HepG2 (cell line): Measurements from ENCODE around the gene ACSS2. TPM values are rescaled to one million over a fixed set of nuclear protein-coding genes. Genes with fewer than 3 reads are reported as not detected.

ENCODE experiments used
- ATAC-seq: fragments of 200-7000 bp; cut with Tn5 transposase; 3 replicates; pipeline ENCODE4 v1.9.1; 2020; ENCODE audit warnings: mild to moderate bottlenecking, moderate library complexity
- BruUV-seq: library from RNA; stranded (reverse); fragments of 400-500 nt; replicated peaks from 2 replicates; lab custom pipeline; 2021; lab: Mats Ljungman, UMichigan
- CTCF ChIA-PET: fragments of 300-600 bp; formaldehyde crosslinking; extraction: SDS; loops from one replicate; lab custom pipeline; 2021; ENCODE audit warnings: low total read pairs, inconsistent platforms, low intra/inter-chr PET ratio; lab: Yijun Ruan, JAX
- POLR2A ChIA-PET: fragments of 350-600 bp; sonication (Branson Sonifier 250); formaldehyde crosslinking; loops from one replicate; lab custom pipeline; 2020; ENCODE audit warnings: antibody characterized with exemption, inconsistent platforms; lab: Yijun Ruan, JAX
- DNase-seq: peaks from one replicate; pipeline ENCODE4 v3.0.0-alpha.2; 2015; ENCODE audit warnings: low spot score
- FAIRE-seq: peaks from 3 replicates; lab custom pipeline; 2011; peaks lifted over from hg19 to GRCh38; lab: Jason Lieb, UNC
- H2AFZ ChIP-seq: one replicate; pipeline ENCODE4 v1.6.1; 2011; ENCODE audit warnings: low read length, inconsistent platforms
- H3K27ac ChIP-seq: fragments of 300-600 bp; 3 replicates; pipeline ENCODE4 v1.8.0; 2011; ENCODE audit warnings: mixed run types, mild to moderate bottlenecking, mixed read lengths, low read length, inconsistent platforms; ENCODE audit not compliant: insufficient read depth; ENCODE audit errors: extremely low read length
- H3K27me3 ChIP-seq, 2 experiments: fragments of 200-600 bp in 1 of 2; 2 replicates in 1 of 2; 3 replicates in 1 of 2; pipeline versions ENCODE4 v1.6.0 to v1.8.0; 2011; ENCODE audit warnings: low read length in 2 of 2, mild to moderate bottlenecking in 2 of 2, moderate library complexity in 2 of 2, inconsistent platforms in 1 of 2; ENCODE audit not compliant: insufficient read depth in 2 of 2, control insufficient read depth in 1 of 2
- H3K36me3 ChIP-seq, 2 experiments: fragments of 200-600 bp in 1 of 2; replicated peaks in 1 of 2; 2 replicates in 1 of 2; 3 replicates in 1 of 2; pipeline versions ENCODE4 v1.5.1 to v1.8.0; 2011; ENCODE audit warnings: low read length in 2 of 2, inconsistent platforms in 1 of 2; ENCODE audit not compliant: insufficient read depth in 2 of 2, control insufficient read depth in 1 of 2
- H3K4me1 ChIP-seq: 2 replicates; pipeline ENCODE4 v1.5.1; 2012; ENCODE audit warnings: low read length, inconsistent platforms; ENCODE audit not compliant: insufficient read depth
- H3K4me2 ChIP-seq: 2 replicates; pipeline ENCODE4 v1.6.0; 2011; ENCODE audit warnings: low read depth, low read length, inconsistent platforms
- H3K4me3 ChIP-seq, 3 experiments: fragments of 200-600 bp in 1 of 3; sonication (generic), shearing (Covaris generic) in 1 of 3; replicated peaks in 1 of 3; 2 replicates each; pipeline ENCODE4 v1.5.1; 2011 to 2016; ENCODE audit warnings: low read length in 3 of 3, inconsistent platforms in 2 of 3, low read depth in 2 of 3, mild to moderate bottlenecking in 2 of 3, control low read depth in 1 of 3, mixed read lengths in 1 of 3; ENCODE audit not compliant: insufficient read depth in 1 of 3
- H3K79me2 ChIP-seq: one replicate; pipeline ENCODE4 v1.6.1; 2011; ENCODE audit warnings: low read length, inconsistent platforms; ENCODE audit not compliant: insufficient read depth
- H3K9ac ChIP-seq: 2 replicates; pipeline ENCODE4 v1.6.0; 2011; ENCODE audit warnings: mild to moderate bottlenecking, low read depth, low read length, inconsistent platforms; ENCODE audit not compliant: insufficient read depth
- H3K9me3 ChIP-seq: 2 replicates; pipeline ENCODE4 v1.5.1; 2012; ENCODE audit warnings: mild to moderate bottlenecking, low read length
- H4K20me1 ChIP-seq: 2 replicates; pipeline ENCODE4 v1.6.0; 2011; ENCODE audit warnings: inconsistent platforms, mild to moderate bottlenecking, low read length, moderate library complexity; ENCODE audit not compliant: insufficient read depth
- HNRNPH1 ChIP-seq: fragments of 200-400 bp; formaldehyde crosslinking; optimal IDR thresholded peaks from 2 replicates; pipeline ENCODE3; 2017; ENCODE audit warnings: mild to moderate bottlenecking, low read depth, low read length
- JDP2 ChIP-seq: sonication (generic); formaldehyde crosslinking; IDR thresholded peaks from 2 replicates; pipeline ENCODE4 v1.8.1; 2022; ENCODE audit warnings: missing genetic modification reagents, borderline replicate concordance
- MXD1 ChIP-seq: sonication (generic); formaldehyde crosslinking; IDR thresholded peaks from 2 replicates; pipeline ENCODE4 v1.4.0; 2020; ENCODE audit warnings: mild to moderate bottlenecking, missing genetic modification reagents
- SRY ChIP-seq: sonication (generic); formaldehyde crosslinking; IDR thresholded peaks from 2 replicates; pipeline ENCODE4 v1.8.0; 2022; ENCODE audit warnings: mild to moderate bottlenecking, missing genetic modification reagents
- TFE3 ChIP-seq: IDR thresholded peaks from 2 replicates; pipeline ENCODE4 v1.6.1; 2016
- ZFP37 ChIP-seq: sonication (generic); formaldehyde crosslinking; IDR thresholded peaks from 2 replicates; pipeline ENCODE4 v1.4.0; 2020; ENCODE audit warnings: missing genetic modification reagents, borderline replicate concordance
- ZNF34 ChIP-seq: sonication (generic); formaldehyde crosslinking; IDR thresholded peaks from 2 replicates; pipeline ENCODE4 v1.4.0; 2020; ENCODE audit warnings: mild to moderate bottlenecking, missing genetic modification reagents, borderline replicate concordance
- ZNF451 ChIP-seq: sonication (generic); formaldehyde crosslinking; IDR thresholded peaks from 2 replicates; pipeline ENCODE4 v1.5.0; 2020; ENCODE audit warnings: mild to moderate bottlenecking, missing genetic modification reagents
- WGBS: methylation state at CpG from one replicate; pipeline ENCODE4 v1.1.6; 2017; ENCODE audit warnings: low lambda C conversion rate; 5-methylcytosine and 5-hydroxymethylcytosine counted together
- in situ Hi-C: cut with HindIII; loops from 2 replicates; pipeline ENCODE4 v1.10.0; 2017; ENCODE audit warnings: low pct_unique_long_range_greater_than_20kb; ENCODE audit not compliant: extremely low pct_ligation_motif_present
- intact Hi-C: fragments of 100-400 bp; cut with micrococcal nuclease; formaldehyde crosslinking; loops from one replicate; pipeline ENCODE4 v1.10.0; 2022; ENCODE audit not compliant: unreplicated experiment
- polyA plus RNA-seq, 8 experiments: library from polyadenylated mRNA; depleted of rRNA in 3 of 8; stranded (reverse) in 7 of 8; unstranded in 1 of 8; fragments of >200 nt; fragmentation: Illumina TruSeq in 4 of 8; extraction: Trizol in 4 of 8; gene quantifications; 2 replicates each; pipeline versions ENCODE4 v1.2.1 to v1.2.3, GENCODE V29; 2011 to 2016; ENCODE audit warnings: low read depth in 4 of 8, missing spikeins in 1 of 8, mixed read lengths in 1 of 8; ENCODE audit not compliant: insufficient read depth in 1 of 8
- total RNA-seq, 5 experiments: library from RNA; depleted of rRNA; stranded (reverse); fragments of >200 nt; fragmentation: Illumina TruSeq; extraction: Trizol; gene quantifications; 2 replicates each; pipeline ENCODE4 v1.2.3, GENCODE V29; 2016; ENCODE audit warnings: low read depth in 1 of 5

The ACSS2 gene
- total and polyA plus RNA-seq, 2 of the 13 experiments (the other 11 are each of a cell fraction or from before 2014, with no cell fraction given): 72.8 to 89.7 TPM

DNA sequence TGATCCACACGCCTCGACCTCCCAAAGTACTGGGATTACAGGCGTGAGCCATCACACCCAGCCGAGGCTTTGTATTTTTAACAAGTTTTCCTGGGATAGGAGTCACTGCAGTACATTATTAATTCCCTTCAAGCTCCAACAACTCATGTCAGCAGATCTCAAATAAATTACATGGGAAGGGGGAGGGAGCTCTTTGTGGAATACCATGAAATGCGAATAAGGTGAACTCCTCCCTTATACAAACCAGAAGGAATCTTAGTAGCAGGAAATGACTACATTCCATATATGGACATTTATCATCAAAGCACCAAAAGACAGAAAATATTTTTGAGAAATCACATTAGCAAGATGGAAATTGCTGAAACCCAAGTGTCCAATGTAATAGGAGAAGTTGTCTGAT is 76.3 kb downstream of the ACSS2 start:
- WGBS: 97% methylated on average over 5 of the region's 5 CpGs
- H3K4me2 ChIP-seq: no peak overlapping the region
- no peak overlapping the region for H3K27ac ChIP-seq
- H3K9me3 ChIP-seq: no peaks in the 10 kb centered on the region
- no peak overlapping the region for H3K4me3 ChIP-seq
- no TSS peak for BruUV-seq
- DNase-seq: no peak
- intact Hi-C loops (no loop called here), in situ Hi-C loops (no loop called here)
- peaks cover 6% of the 10 kb centered on the region for H3K79me2 ChIP-seq
- CTCF ChIA-PET: no interaction called here
- no peak overlapping the region for H2AFZ ChIP-seq
- H3K9ac ChIP-seq: no peak overlapping the region
- TF ChIP-seq JDP2 (CRISPR knock-in tag) (no peak), SRY (CRISPR knock-in tag) (no peak), MXD1 (CRISPR knock-in tag) (no peak), HNRNPH1 (no peak), ZNF451 (CRISPR knock-in tag) (no peak), ZNF34 (CRISPR knock-in tag) (no peak), ZFP37 (CRISPR knock-in tag) (no peak), TFE3 (no peak)
- H3K4me1 ChIP-seq: peaks cover 52% of the 10 kb centered on the region
- peaks cover 0 to 5% of the 10 kb centered on the region in 2 experiments; a peak in 2 of 5 replicates for H3K27me3 ChIP-seq
- H3K36me3 ChIP-seq: peaks cover 0 to 14% of the 10 kb centered on the region in 2 experiments; a peak in 4 of 5 replicates
- H4K20me1 ChIP-seq: no peaks in the 10 kb centered on the region
- no peak for ATAC-seq
- FAIRE-seq: no peak
- POLR2A ChIA-PET: no interaction called here
